Measurements from ENCODE around the gene RMI1.
"Not testable (repeated sequence)": the region's sequence is repeated elsewhere in the genome, so short reads cannot be mapped to it uniquely, and the experiment has no call there.

GRCh38 chr9:83948096-83948495, 32.5 kb upstream of the RMI1 start:
- TF ChIP-seq POLR2A, POLR2AphosphoS5 (IDR thresholded peaks at IDR 0.05; ENCODE audit: low read depth, low read length): not testable (repeated sequence)
